Measurements from ENCODE around the gene ABTB2. TPM values are rescaled to one million over a fixed set of nuclear protein-coding genes. Genes with fewer than 3 reads are reported as not detected.

Gene ABTB2
- total RNA-seq, 1 experiment from 2014 or later: 3.1 TPM

DNA sequence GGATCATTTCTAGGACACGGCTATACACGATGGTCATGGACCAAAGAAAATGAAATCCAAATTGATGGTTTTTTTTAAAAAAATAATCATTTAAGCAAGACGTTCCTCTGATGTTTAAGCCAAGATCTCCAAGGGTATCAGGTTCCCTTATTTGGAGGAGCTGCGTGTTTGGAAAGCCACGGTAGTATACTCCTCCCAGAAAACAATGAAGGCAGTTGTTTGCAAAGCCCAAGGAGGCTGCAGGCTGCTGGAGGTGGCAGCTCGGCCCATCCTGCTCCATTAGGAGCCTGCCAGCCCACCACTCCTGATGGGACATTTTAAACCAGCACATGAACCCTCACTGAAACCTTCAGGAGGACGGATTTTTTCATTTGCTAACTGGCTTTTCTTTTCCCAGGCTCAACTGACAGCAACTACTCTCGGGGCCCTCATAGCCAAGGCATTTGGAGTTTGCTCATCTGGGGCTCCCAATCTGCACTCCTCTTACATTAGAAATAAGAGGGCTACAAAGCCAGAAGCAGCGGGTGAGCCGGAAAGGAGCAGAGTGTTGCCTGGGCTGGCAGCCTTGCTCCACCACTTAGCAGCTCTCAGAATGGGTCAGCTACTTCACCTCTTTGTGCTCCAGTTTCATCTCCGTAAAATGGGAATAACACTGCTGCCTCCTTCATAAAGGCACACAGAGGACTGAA lies 58.4 kb downstream of the ABTB2 start:
- Mint-ChIP-seq H3K27ac (ENCODE audit: low read depth, unreplicated experiment) (no peak overlapping the region), H3K4me1 (ENCODE audit: insufficient read depth, unreplicated experiment) (peaks cover 8% of the 10 kb centered on the region), H3K36me3 (ENCODE audit: insufficient read depth, unreplicated experiment) (no peaks in the 10 kb centered on the region), H3K4me3 (ENCODE audit: unreplicated experiment) (no peak overlapping the region), H3K27me3 (ENCODE audit: insufficient read depth, unreplicated experiment) (no peaks in the 10 kb centered on the region), H3K9me3 (ENCODE audit: unreplicated experiment) (no peaks in the 10 kb centered on the region)
- TF ChIP-seq, protein P1, sequence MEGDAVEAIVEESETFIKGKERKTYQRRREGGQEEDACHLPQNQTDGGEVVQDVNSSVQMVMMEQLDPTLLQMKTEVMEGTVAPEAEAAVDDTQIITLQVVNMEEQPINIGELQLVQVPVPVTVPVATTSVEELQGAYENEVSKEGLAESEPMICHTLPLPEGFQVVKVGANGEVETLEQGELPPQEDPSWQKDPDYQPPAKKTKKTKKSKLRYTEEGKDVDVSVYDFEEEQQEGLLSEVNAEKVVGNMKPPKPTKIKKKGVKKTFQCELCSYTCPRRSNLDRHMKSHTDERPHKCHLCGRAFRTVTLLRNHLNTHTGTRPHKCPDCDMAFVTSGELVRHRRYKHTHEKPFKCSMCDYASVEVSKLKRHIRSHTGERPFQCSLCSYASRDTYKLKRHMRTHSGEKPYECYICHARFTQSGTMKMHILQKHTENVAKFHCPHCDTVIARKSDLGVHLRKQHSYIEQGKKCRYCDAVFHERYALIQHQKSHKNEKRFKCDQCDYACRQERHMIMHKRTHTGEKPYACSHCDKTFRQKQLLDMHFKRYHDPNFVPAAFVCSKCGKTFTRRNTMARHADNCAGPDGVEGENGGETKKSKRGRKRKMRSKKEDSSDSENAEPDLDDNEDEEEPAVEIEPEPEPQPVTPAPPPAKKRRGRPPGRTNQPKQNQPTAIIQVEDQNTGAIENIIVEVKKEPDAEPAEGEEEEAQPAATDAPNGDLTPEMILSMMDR (IDR thresholded peaks at IDR 0.05; ENCODE audit: unreplicated experiment): no peak
- intact Hi-C loops (cut with micrococcal nuclease): no loop called here
- CTCF ChIA-PET: interaction anchor here (0.6 to 1.2 kb wide), 5 partner anchors 16 to 1348 kb away, joined by 3 to 5 read pairs (median 4); no protein-coding TSS in a partner anchor
- no TSS peak for BruUV-seq (replicated peaks)
- no peak for DNase-seq (ENCODE audit: unreplicated experiment)
- POLR2A ChIA-PET: interaction anchor here (1.3 kb wide), 1 partner anchor 9 kb away, joined by 4 read pairs; no protein-coding TSS in a partner anchor

- intact Hi-C loops (cut with micrococcal nuclease): no loop called here
- no peaks in the 10 kb centered on the region for H3K27me3 Mint-ChIP-seq (ENCODE audit: insufficient read depth, unreplicated experiment)
- peaks cover 8% of the 10 kb centered on the region for H3K4me1 Mint-ChIP-seq (ENCODE audit: insufficient read depth, unreplicated experiment)
- no TSS peak for BruUV-seq (replicated peaks)
- H3K9me3 Mint-ChIP-seq (ENCODE audit: unreplicated experiment): no peaks in the 10 kb centered on the region
- CTCF ChIA-PET: interaction anchor here (0.9 to 1.1 kb wide), 2 partner anchors 22 to 49 kb away, joined by 4 read pairs; no protein-coding TSS in a partner anchor
- no peak overlapping the region for H3K4me3 Mint-ChIP-seq (ENCODE audit: unreplicated experiment)
- TF ChIP-seq, protein P1 (IDR thresholded peaks at IDR 0.05; ENCODE audit: unreplicated experiment): no peak
- POLR2A ChIA-PET: interaction anchor here (1.3 kb wide), 1 partner anchor 8 kb away, joined by 4 read pairs; no protein-coding TSS in a partner anchor
- no peak overlapping the region for H3K27ac Mint-ChIP-seq (ENCODE audit: low read depth, unreplicated experiment)
- no peak for DNase-seq (ENCODE audit: unreplicated experiment)
- H3K36me3 Mint-ChIP-seq (ENCODE audit: insufficient read depth, unreplicated experiment): no peaks in the 10 kb centered on the region
Measured at GRCh38 chr11:34298871-34299270, 58.9 kb downstream of the ABTB2 start.

DNA sequence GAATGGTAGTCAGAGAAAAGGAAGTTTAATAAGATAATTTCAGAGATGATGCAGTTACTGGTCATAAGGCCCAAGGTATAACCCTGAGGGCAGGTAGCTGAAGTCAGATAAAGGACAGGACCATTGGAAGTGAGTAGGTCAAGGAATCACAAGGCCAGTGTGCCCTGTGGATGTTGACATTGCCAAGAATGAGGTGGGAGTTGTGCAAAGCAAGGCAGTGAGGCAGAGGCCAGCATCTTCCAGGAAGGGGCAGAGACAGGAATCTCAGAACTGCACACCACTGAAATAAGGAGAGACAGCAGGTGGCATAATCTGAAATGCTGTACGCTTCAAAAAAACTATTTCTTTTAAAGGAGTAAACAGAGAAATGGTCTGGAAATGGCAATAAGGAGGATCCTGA lies 61.4 kb downstream of the ABTB2 start:
- no peak overlapping the region for H3K4me3 Mint-ChIP-seq (ENCODE audit: unreplicated experiment)
- CTCF ChIA-PET: interaction anchor here (1.1 kb wide), 1 partner anchor 22 kb away, joined by 3 read pairs; no protein-coding TSS in a partner anchor
- no TSS peak for BruUV-seq (replicated peaks)

DNA sequence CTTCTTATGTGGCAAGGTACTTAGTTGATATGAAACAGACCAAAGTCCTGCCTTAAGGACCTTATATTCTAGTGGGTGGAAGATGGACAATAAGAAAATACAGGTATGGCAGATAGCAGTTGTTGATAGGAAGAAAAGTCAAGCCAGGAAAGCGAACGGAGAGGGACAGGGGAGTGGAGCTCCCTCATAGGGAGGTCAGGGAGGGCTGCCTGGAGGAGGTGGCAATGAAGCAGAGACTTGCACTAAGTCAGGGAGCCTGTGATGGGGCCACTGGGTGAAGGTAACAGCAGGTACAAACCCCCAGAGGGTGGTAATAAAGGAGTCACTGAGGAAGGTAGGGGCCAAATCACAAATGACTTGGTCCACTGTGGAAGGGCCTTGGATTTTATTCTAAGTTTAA lies 65.3 kb downstream of the ABTB2 start:
- H3K9me3 Mint-ChIP-seq (ENCODE audit: unreplicated experiment): no peaks in the 10 kb centered on the region
- H3K27ac Mint-ChIP-seq (ENCODE audit: low read depth, unreplicated experiment): no peak overlapping the region
- H3K4me3 Mint-ChIP-seq (ENCODE audit: unreplicated experiment): no peak overlapping the region
- no TSS peak for BruUV-seq (replicated peaks)
- ChIA-PET POLR2A (no interaction called here), CTCF (interaction anchor here (1.1 kb wide), 1 partner anchor 117 kb away, joined by 6 read pairs; no protein-coding TSS in a partner anchor)
- intact Hi-C loops (cut with micrococcal nuclease): no loop called here
- H3K36me3 Mint-ChIP-seq (ENCODE audit: insufficient read depth, unreplicated experiment): no peaks in the 10 kb centered on the region
- H3K4me1 Mint-ChIP-seq (ENCODE audit: insufficient read depth, unreplicated experiment): no peaks in the 10 kb centered on the region
- H3K27me3 Mint-ChIP-seq (ENCODE audit: insufficient read depth, unreplicated experiment): no peaks in the 10 kb centered on the region
- TF ChIP-seq, protein P1 (IDR thresholded peaks at IDR 0.05; ENCODE audit: unreplicated experiment): no peak
- no peak for DNase-seq (ENCODE audit: unreplicated experiment)

More for the DNA sequence above, 61.4 kb downstream of the ABTB2 start:
- Mint-ChIP-seq H3K4me1 (ENCODE audit: insufficient read depth, unreplicated experiment) (no peaks in the 10 kb centered on the region), H3K27ac (ENCODE audit: low read depth, unreplicated experiment) (no peak overlapping the region), H3K27me3 (ENCODE audit: insufficient read depth, unreplicated experiment) (no peaks in the 10 kb centered on the region), H3K36me3 (ENCODE audit: insufficient read depth, unreplicated experiment) (no peaks in the 10 kb centered on the region), H3K9me3 (ENCODE audit: unreplicated experiment) (no peaks in the 10 kb centered on the region)
- TF ChIP-seq, protein P1 (IDR thresholded peaks at IDR 0.05; ENCODE audit: unreplicated experiment): no peak
- POLR2A ChIA-PET: interaction anchor here (1.0 kb wide), 1 partner anchor 16 kb away, joined by 3 read pairs; no protein-coding TSS in a partner anchor
- no peak for DNase-seq (ENCODE audit: unreplicated experiment)
- intact Hi-C loops (cut with micrococcal nuclease): no loop called here

Data from MCF 10A (cell line).